KOPT-K1 (cell line): ENCODE results near the gene PRR18.

Source experiments
- H3K27ac ChIP-seq: fragments of 200-600 bp; sonication (generic); 2 replicates; pipeline ENCODE4 v1.5.1; 2016; ENCODE audit warnings: antibody characterized with exemption, mild to moderate bottlenecking, low read depth, low read length; ENCODE audit not compliant: poor library complexity, severe bottlenecking
- H3K36me3 ChIP-seq: fragments of 200-600 bp; sonication (generic); 2 replicates; pipeline ENCODE4 v1.5.1; 2017; ENCODE audit warnings: antibody characterized with exemption, mild to moderate bottlenecking, low read length, moderate library complexity; ENCODE audit not compliant: insufficient read depth
- H3K9me3 ChIP-seq: fragments of 200-600 bp; sonication (generic); 2 replicates; pipeline ENCODE4 v1.5.1; 2017; ENCODE audit warnings: antibody characterized with exemption, low read length, mild to moderate bottlenecking; ENCODE audit not compliant: insufficient read depth, poor library complexity, severe bottlenecking

PRR18 gene

DNA sequence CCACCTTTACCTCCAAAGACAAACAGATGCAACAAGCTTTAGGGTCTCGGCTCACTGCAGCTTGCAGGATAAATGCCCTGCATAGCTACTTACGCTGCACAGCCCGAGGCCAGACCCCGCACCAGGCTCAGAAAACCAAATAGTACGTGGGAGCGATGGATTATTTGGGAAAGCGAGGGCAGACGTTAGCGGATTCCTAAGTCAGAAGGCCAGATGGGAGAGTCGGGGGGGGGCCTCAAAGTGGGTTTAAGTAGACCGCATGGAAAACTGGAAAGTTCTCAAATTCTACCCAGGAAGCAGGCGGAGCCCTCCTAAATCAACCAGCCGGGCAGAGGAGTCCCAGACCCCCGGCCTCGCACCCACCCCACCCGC lies 33.8 kb upstream of the PRR18 start:
- Histone ChIP-seq H3K27ac (peak overlapping the region; percentile 77), H3K9me3 (no peaks in the 10 kb centered on the region), H3K36me3 (peaks cover 15% of the 10 kb centered on the region)

GRCh38 chr6:166341464-166341863 lies 33.3 kb upstream of the PRR18 start:
- H3K27ac ChIP-seq, result peak overlapping the region; percentile 77
- H3K9me3 ChIP-seq, result no peaks in the 10 kb centered on the region
- peaks cover 20% of the 10 kb centered on the region for H3K36me3 ChIP-seq

DNA sequence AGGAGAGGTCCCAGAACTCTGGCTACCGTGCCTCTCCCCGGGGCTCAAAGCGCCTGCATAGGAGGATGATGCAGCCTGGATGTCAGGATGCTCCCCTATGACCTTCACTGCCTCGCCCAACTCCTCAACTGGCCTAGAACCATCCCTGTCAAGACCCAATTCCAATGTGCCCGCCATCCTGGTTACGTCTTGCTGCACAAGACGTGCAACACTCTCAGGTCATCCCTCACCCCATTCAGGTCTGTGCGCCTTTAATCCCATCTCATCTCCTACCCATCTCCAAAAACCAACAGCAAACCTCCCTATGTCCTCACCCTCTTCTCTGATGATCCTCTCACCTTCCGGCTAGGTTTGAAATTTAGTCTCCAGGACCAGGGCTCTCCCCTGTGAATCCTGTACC lies 30.7 kb upstream of the PRR18 start:
- Histone ChIP-seq H3K36me3 (peaks cover 42% of the 10 kb centered on the region), H3K9me3 (no peaks in the 10 kb centered on the region), H3K27ac (peak overlapping the region; percentile 50)

DNA sequence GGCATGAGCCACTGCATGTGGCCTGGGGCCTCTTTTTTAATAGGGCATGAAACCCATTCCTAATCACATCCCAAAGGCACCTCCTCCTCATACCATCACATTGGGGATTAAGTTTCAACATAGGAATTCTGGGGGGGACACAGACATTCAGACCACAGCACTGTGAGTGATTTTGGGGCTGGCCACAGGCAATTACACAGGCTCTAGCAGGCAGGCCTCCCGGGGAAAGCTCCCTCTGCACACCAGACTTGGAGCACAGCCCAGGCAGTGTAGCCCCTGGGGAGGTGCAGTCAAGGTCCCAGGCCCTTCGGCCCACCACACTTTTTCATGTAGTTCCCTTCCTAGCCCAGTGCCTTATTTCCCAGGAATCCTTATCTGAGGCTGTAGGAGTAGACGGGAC lies 28.7 kb upstream of the PRR18 start:
- no peaks in the 10 kb centered on the region for H3K9me3 ChIP-seq
- peak overlapping the region; percentile 50 for H3K27ac ChIP-seq
- peaks cover 42% of the 10 kb centered on the region for H3K36me3 ChIP-seq

DNA sequence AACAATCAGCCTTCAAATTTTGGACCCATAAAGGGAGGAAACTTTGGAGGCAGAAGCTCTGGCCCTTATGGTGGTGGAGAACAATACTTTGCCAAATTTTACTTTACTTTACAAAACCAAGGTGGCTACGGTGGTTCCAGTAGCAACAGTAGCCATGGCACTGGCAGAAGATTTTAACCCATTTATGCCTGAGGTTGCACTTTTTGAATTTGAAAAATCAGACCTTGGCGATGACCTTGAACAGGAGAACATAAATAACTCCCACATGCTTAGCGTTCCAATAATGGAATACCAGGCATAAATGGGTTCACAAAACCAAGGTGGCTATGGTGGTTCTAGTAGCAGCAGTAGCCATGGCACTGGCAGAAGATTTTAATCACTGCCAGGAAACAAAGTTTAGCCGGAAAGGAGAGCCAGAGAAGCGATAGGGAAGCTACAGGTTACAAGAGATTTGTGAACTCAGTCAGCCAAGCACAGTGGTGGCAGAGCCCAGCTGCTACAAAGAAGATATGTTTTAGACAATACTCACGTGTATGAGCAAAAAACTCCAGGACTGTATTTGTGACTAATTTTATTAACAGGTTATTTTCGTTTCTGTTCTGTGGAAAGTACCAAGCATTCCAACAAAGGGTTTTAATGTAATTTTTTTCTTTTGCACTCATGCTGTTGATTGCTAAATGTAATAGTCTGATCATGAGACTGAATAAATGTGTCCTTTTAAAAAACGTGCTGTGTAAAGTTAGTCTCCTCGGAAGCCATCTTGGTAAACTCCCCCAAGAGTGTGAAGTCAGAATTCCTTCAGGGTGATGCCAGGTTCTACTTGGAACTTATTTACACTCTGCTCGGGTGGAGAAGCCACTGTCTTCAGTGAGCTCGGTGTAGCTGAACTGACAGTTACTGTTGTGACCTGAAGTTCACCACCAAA lies 27.4 kb upstream of the PRR18 start:
- H3K27ac ChIP-seq, result no peak overlapping the region
- H3K9me3 ChIP-seq, result no peaks in the 10 kb centered on the region
- peaks cover 39% of the 10 kb centered on the region for H3K36me3 ChIP-seq

- no peak overlapping the region for H3K27ac ChIP-seq
These were observed 26.7 kb upstream of the PRR18 start for GRCh38 chr6:166334878-166335277.

GRCh38 chr6:166333172-166333995 lies 25.2 kb upstream of the PRR18 start:
- peaks cover 43% of the 10 kb centered on the region for H3K36me3 ChIP-seq
- H3K9me3 ChIP-seq, result no peaks in the 10 kb centered on the region
- peak overlapping the region; percentile 52 for H3K27ac ChIP-seq

More at GRCh38 chr6:166334878-166335277, 26.7 kb upstream of the PRR18 start:
- Histone ChIP-seq H3K36me3 (peaks cover 36% of the 10 kb centered on the region), H3K9me3 (no peaks in the 10 kb centered on the region)

GRCh38 chr6:166331503-166332415 lies 23.6 kb upstream of the PRR18 start:
- H3K36me3 ChIP-seq, result peaks cover 46% of the 10 kb centered on the region
- H3K27ac ChIP-seq, result no peak overlapping the region
- H3K9me3 ChIP-seq, result no peaks in the 10 kb centered on the region

- H3K9me3 ChIP-seq, result no peaks in the 10 kb centered on the region
- no peak overlapping the region for H3K27ac ChIP-seq
- H3K36me3 ChIP-seq, result peaks cover 45% of the 10 kb centered on the region
These were observed 22.4 kb upstream of the PRR18 start for GRCh38 chr6:166330612-166331011.

DNA sequence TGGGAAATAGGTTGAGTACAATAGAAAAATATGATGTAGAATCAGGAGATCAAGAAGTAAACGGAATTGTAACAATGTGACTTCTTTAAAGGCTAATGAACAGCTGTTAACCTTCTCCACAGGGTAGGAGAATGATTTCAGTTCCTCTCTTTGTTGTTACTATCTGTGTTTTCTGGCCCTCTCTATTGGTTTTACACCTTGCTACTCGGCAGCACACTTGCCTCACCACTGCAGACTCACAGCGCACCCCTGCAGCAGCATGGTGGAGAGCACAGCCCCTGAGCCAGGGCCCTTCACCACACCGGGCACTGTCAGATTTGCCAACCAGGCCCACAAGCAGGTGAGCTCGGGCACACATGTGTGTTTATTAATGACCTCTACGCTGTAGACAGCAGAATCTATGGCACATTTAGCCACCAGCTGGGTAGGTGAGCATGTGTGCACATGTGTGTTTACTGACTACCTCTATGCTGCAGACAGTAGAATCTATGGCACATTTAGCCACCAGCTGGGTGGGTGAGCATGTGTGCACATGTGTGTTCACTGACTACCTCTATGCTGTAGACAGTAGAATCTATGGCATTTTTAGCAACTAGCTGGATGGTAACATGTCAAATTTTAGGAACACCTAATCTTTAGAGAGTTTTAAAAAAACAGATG lies 17.3 kb upstream of the PRR18 start:
- Histone ChIP-seq H3K36me3 (peaks cover 77% of the 10 kb centered on the region), H3K9me3 (no peaks in the 10 kb centered on the region), H3K27ac (no peak overlapping the region)

- peaks cover 86% of the 10 kb centered on the region for H3K36me3 ChIP-seq
- H3K9me3 ChIP-seq, result no peaks in the 10 kb centered on the region
- no peak overlapping the region for H3K27ac ChIP-seq
These were observed 15.2 kb upstream of the PRR18 start for GRCh38 chr6:166323395-166323794.

DNA sequence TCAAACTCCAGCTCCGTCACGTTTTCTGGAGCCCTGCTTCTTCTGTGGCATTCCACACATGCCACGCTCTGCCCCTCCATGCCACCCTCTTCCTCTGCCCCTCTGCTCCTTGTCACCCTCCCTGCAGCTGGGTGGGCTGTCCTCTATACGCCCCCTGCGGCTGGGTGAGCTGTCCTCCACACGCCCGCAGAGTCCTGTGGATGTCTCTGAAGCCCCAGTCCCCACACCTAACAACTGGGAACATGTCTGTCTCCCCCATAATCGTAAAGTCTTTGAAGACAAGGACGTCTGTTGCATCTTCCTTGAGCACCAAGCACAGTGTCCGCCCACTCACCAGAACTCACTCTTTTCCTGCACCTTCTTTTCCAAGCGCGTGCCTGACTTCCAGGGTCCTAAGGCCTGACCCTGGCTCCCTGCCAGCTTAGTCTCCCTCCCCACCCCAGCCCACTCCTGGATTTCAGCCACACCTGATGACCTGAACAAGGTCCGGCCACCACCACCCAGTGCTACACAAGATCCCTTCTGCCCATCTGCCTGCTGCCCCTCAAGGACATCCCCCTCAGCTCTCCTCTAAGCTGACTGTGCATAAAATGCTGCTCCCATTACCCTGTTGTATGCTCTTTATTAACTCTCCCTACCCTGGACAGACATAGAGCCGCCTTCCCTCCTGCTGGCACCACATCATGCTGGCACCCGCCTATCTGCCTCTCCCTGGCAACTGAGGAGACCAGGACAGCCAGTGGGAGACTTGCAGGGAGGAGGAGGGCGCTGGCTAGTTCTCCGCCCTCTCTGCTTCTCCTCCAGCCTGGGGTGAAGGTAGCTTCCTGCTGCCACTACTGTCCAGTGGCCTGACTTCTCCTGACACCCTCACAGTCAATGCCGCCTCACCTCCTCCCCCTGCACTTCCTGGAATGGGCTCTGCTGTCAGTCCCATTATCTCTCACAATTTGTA lies 10.7 kb upstream of the PRR18 start:
- H3K36me3 ChIP-seq, result peaks cover 49% of the 10 kb centered on the region
- no peaks in the 10 kb centered on the region for H3K9me3 ChIP-seq
- H3K27ac ChIP-seq, result no peak overlapping the region

DNA sequence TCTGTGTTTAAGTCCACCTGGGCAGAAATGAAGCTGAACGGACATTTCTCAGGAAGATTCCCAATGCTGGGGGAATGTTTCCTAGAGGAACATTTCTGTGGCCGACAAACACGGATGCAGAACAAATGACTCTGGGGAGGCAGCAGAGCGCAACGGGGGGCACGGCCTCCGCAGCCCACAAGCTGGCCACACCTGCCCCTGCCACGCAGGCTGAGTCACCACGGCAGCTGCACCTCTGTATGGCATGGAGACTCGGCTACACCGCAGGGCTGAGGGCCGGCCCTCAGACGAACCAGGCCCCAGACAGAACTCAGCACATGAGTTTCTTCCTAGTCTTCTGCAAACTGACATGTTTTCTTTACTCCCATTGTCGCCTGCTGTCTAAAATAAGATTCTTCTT lies 10.0 kb upstream of the PRR18 start:
- H3K9me3 ChIP-seq, result no peaks in the 10 kb centered on the region
- peaks cover 42% of the 10 kb centered on the region for H3K36me3 ChIP-seq
- no peak overlapping the region for H3K27ac ChIP-seq
